B cell (primary cell): ENCODE measurements around the gene SLF2. TPM values are rescaled to one million over a fixed set of nuclear protein-coding genes. Genes with fewer than 3 reads are reported as not detected.

Source experiments
- ATAC-seq: fragments of 200-7000 bp; cut with Tn5 transposase; one replicate; pipeline ENCODE4 v1.10.0; 2021; ENCODE audit warnings: low read depth, mild to moderate bottlenecking, moderate number of reproducible peaks, moderate library complexity
- CTCF ChIA-PET: fragments of 350-600 bp; sonication (Branson Sonifier 250); formaldehyde crosslinking; loops from one replicate; lab custom pipeline; 2021; ENCODE audit warnings: antibody characterized with exemption, inconsistent platforms; lab: Charles Lee
- POLR2A ChIA-PET: fragments of 350-600 bp; sonication (Branson Sonifier 250); formaldehyde crosslinking; loops from one replicate; lab custom pipeline; 2021; ENCODE audit warnings: antibody characterized with exemption; lab: Charles Lee
- DNase-seq: peaks from one replicate; pipeline ENCODE4 v3.0.0; 2013
- H2AFZ ChIP-seq: 2 replicates; pipeline ENCODE4 v1.6.1; 2012; ENCODE audit warnings: mild to moderate bottlenecking, low read depth, low read length; ENCODE audit not compliant: insufficient read depth, poor library complexity, severe bottlenecking
- H3K27ac ChIP-seq, 2 donors: 1 replicate in 1 of 2; 2 replicates in 1 of 2; pipeline ENCODE4 v1.5.1; 2012 to 2013; ENCODE audit warnings: low read length in 2 of 2, mild to moderate bottlenecking in 2 of 2, moderate library complexity in 1 of 2
- H3K27me3 ChIP-seq, 4 experiments: fragments of 200-600 bp in 1 of 4; sonication (generic) in 1 of 4; replicated peaks in 1 of 4; 1 replicate in 2 of 4; 2 replicates in 2 of 4; pipeline versions ENCODE4 v1.6.1 to v1.7.0; 2013 to 2016; ENCODE audit warnings: low read length in 3 of 4, mild to moderate bottlenecking in 2 of 4, mixed read lengths in 1 of 4, moderate library complexity in 1 of 4; ENCODE audit not compliant: insufficient read depth in 4 of 4, control insufficient read depth in 3 of 4; ENCODE audit errors: control extremely low read depth in 1 of 4
- H3K36me3 ChIP-seq, 2 experiments: replicated peaks in 1 of 2; 1 replicate in 1 of 2; 2 replicates in 1 of 2; pipeline versions ENCODE4 v1.6.1 to v1.7.1; 2013; ENCODE audit warnings: low read length in 1 of 2; ENCODE audit not compliant: insufficient read depth in 2 of 2, control insufficient read depth in 1 of 2; ENCODE audit errors: control extremely low read depth in 1 of 2, extremely low read depth in 1 of 2
- H3K4me1 ChIP-seq, 2 donors: fragments of 200-600 bp in 1 of 2; sonication (generic) in 1 of 2; 1 replicate in 1 of 2; 2 replicates in 1 of 2; pipeline versions ENCODE4 v1.5.1 to v1.6.1; 2013 to 2017; ENCODE audit warnings: low read length in 2 of 2; ENCODE audit not compliant: control insufficient read depth in 2 of 2, insufficient read depth in 2 of 2
- H3K4me2 ChIP-seq: replicated peaks from 2 replicates; pipeline ENCODE3; 2012; ENCODE audit warnings: mild to moderate bottlenecking, low read depth, low read length; ENCODE audit not compliant: poor library complexity, severe bottlenecking
- H3K4me3 ChIP-seq, 5 experiments: fragments of 200-600 bp in 1 of 5; sonication (generic) in 1 of 5; 1 replicate in 3 of 5; 2 replicates in 2 of 5; pipeline versions ENCODE4 v1.5.1 to v1.7.0; 2011 to 2016; ENCODE audit warnings: low read length in 4 of 5, mild to moderate bottlenecking in 4 of 5, low read depth in 2 of 5, control low read depth in 1 of 5, moderate library complexity in 1 of 5; ENCODE audit not compliant: insufficient read depth in 1 of 5; ENCODE audit errors: control extremely low read depth in 1 of 5, extremely low read depth in 1 of 5
- H3K79me2 ChIP-seq: fragments of 200-600 bp; sonication (generic); one replicate; pipeline ENCODE4 v1.6.0; 2016; ENCODE audit warnings: low read length; ENCODE audit not compliant: control insufficient read depth, insufficient read depth
- H3K9ac ChIP-seq: fragments of 200-600 bp; sonication (generic); 2 replicates; pipeline ENCODE4 v1.6.1; 2017; ENCODE audit warnings: mild to moderate bottlenecking, low read length, moderate library complexity
- H3K9me3 ChIP-seq, 3 donors: one replicate each; pipeline versions ENCODE4 v1.6.1 to v1.7.1; 2013; ENCODE audit warnings: low read length in 2 of 3; ENCODE audit not compliant: control insufficient read depth in 2 of 3, insufficient read depth in 1 of 3; ENCODE audit errors: control extremely low read depth in 1 of 3
- H4K20me1 ChIP-seq: 2 replicates; pipeline ENCODE4 v1.6.0; 2012; ENCODE audit warnings: mild to moderate bottlenecking, low read length; ENCODE audit not compliant: insufficient read depth, control insufficient read depth, poor library complexity, severe bottlenecking
- H3K27ac Mint-ChIP-seq: one replicate; pipeline ENCODE4 v1.8.0; 2021; ENCODE audit warnings: mixed read lengths
- H3K27me3 Mint-ChIP-seq: one replicate; pipeline ENCODE4 v1.8.0; 2021; ENCODE audit warnings: mixed read lengths
- H3K4me1 Mint-ChIP-seq: one replicate; pipeline ENCODE4 v1.8.0; 2021; ENCODE audit warnings: mixed read lengths
- H3K4me3 Mint-ChIP-seq: one replicate; pipeline ENCODE4 v1.8.0; 2021; ENCODE audit warnings: mixed read lengths
- H3K9me3 Mint-ChIP-seq: one replicate; pipeline ENCODE4 v1.8.0; 2022; ENCODE audit warnings: mixed read lengths; ENCODE audit not compliant: insufficient read depth
- CTCF ChIP-seq: fragments of 200-600 bp; IDR thresholded peaks from one replicate; pipeline ENCODE4 v1.8.0; 2022; ENCODE audit warnings: antibody characterized with exemption, mild to moderate bottlenecking
- EZH2 ChIP-seq: IDR thresholded peaks from 2 replicates; pipeline ENCODE4 v1.6.1; 2012; ENCODE audit warnings: borderline replicate concordance, low read depth, mild to moderate bottlenecking, moderate library complexity, low read length; ENCODE audit not compliant: insufficient read depth, poor library complexity, severe bottlenecking
- WGBS: methylation state at CpG from one replicate; pipeline ENCODE4 v1.1.5; 2013; ENCODE audit warnings: missing lambda C conversion rate; ENCODE audit not compliant: insufficient coverage; 5-methylcytosine and 5-hydroxymethylcytosine counted together
- intact Hi-C: fragments of 100-400 bp; cut with micrococcal nuclease; formaldehyde crosslinking; loops from one replicate; pipeline ENCODE4 v1.10.0; 2022
- polyA plus RNA-seq: library from polyadenylated mRNA; depleted of rRNA; stranded (reverse); fragments of >200 nt; gene quantifications from 2 replicates; pipeline ENCODE4 v1.2.3, GENCODE V29; 2012
- total RNA-seq, 2 donors: library from RNA; stranded (reverse); fragments of 120-200 nt in 1 of 2; gene quantifications; 1 replicate in 1 of 2; 2 replicates in 1 of 2; pipeline versions ENCODE4 v1.2.3 to v1.2.4, GENCODE V29; 2013 to 2022

Gene SLF2
- total and polyA plus RNA-seq, 2 donors (not counting 1 experiment from before 2014, with no cell fraction given), result 11.8 to 65.6 TPM

GRCh38 chr10:100911472-100911871 lies 1.3 kb upstream of the SLF2 start:
- ChIA-PET CTCF (no interaction called here), POLR2A (no interaction called here)
- H3K9ac ChIP-seq, result no peak overlapping the region
- peaks cover 34% of the 10 kb centered on the region for H3K4me1 Mint-ChIP-seq
- no CpG with 5 or more reads among the region's 4 CpGs for WGBS
- H3K27me3 Mint-ChIP-seq, result no peaks in the 10 kb centered on the region
- DNase-seq (no peak), ATAC-seq (no peak)
- no peaks in the 10 kb centered on the region for H3K9me3 ChIP-seq
- intact Hi-C loops, result loop anchor here (5.0 kb wide), 3 partner anchors 84 to 1731 kb away; partner anchors contain the start of genes GOT1 and TRIM8
- no peaks in the 10 kb centered on the region for H3K27me3 ChIP-seq
- peak overlapping the region; percentile 99 for H3K4me3 Mint-ChIP-seq
- TF ChIP-seq CTCF (no peak), EZH2 (no peak)
- no peaks in the 10 kb centered on the region for H3K9me3 Mint-ChIP-seq
- peaks cover 20% of the 10 kb centered on the region in 2 donors for H3K4me1 ChIP-seq
- peaks cover under 1 to 2% of the 10 kb centered on the region in 2 experiments for H3K36me3 ChIP-seq
- peak overlapping the region; percentile 98 for H2AFZ ChIP-seq
- peaks cover 16% of the 10 kb centered on the region for H4K20me1 ChIP-seq
- no peak overlapping the region for H3K4me2 ChIP-seq
- H3K4me3 ChIP-seq, result no peak overlapping the region
- H3K27ac Mint-ChIP-seq, result no peak overlapping the region
- H3K27ac ChIP-seq, result no peak overlapping the region
- peaks cover 27% of the 10 kb centered on the region for H3K79me2 ChIP-seq

GRCh38 chr10:100912013-100912604 lies 654 bp upstream of the SLF2 start:
- intact Hi-C loops, result loop anchor here (1.0 to 5.0 kb wide), 9 partner anchors 75 to 1730 kb away; partner anchors contain the start of genes ACTR1A, BTRC, COX15 and CUTC
- Mint-ChIP-seq H3K4me3 (peak overlapping the region; percentile 99), H3K9me3 (no peaks in the 10 kb centered on the region), H3K27me3 (no peaks in the 10 kb centered on the region), H3K27ac (peak overlapping the region; percentile 97), H3K4me1 (peaks cover 34% of the 10 kb centered on the region)
- ChIA-PET CTCF (interaction anchor here (1.0 to 1.4 kb wide), 2 partner anchors 85 to 431 kb away, joined by 3 read pairs; no protein-coding TSS in a partner anchor), POLR2A (no interaction called here)
- Histone ChIP-seq H2AFZ (peak overlapping the region; percentile 98), H3K36me3 (peaks cover 5 to 8% of the 10 kb centered on the region in 2 experiments), H3K4me1 (peaks cover 20% of the 10 kb centered on the region in 2 donors), H3K4me3 (peak overlapping the region; percentile 17 to 94 (median 90)), H4K20me1 (peaks cover 16% of the 10 kb centered on the region), H3K9ac (peak overlapping the region; percentile 82), H3K4me2 (peak overlapping the region; percentile 83), H3K79me2 (peaks cover 27% of the 10 kb centered on the region), H3K9me3 (no peaks in the 10 kb centered on the region), H3K27me3 (no peaks in the 10 kb centered on the region), H3K27ac (peak overlapping the region; percentile 66 to 90)
- WGBS, result 10% methylated on average over 8 of the region's 12 CpGs
- DNase-seq (no peak), ATAC-seq (no peak)
- no peak for TF ChIP-seq CTCF
- TF ChIP-seq EZH2, result no peak
